ENCODE measurements around the gene GPA33. TPM values are rescaled to one million over a fixed set of nuclear protein-coding genes. Genes with fewer than 3 reads are reported as not detected.

GPA33 gene
- polyA plus RNA-seq, 1 donor (not counting 4 experiments of a cell fraction or from before 2014, with no cell fraction given), result not detected

DNA sequence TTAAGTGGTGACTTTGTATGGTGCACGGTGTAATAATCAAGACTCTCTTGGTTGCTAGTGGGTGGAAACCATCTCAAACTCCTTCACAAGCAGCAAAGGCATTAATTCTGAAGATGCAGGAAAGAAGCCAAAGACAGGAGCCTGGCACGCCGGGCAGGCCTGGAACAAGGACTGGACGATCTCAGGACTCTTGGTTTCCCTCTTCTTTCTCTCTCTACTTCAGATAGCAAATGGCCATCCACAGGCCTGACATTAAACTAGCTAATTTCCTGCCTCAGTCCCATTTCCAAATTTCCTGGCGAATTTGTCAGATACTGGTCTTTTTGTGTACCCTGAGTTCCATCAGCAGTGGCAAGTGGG is 31.9 kb upstream of the GPA33 start:
- Histone ChIP-seq H4K20me1 (ENCODE audit: control insufficient read depth, extremely low read depth, insufficient read depth, low read length) (no peaks in the 10 kb centered on the region), H2AFZ (ENCODE audit: control insufficient read depth, low read length) (peak overlapping the region; percentile 95), H3K9me1 (ENCODE audit: control insufficient read depth, extremely low read depth, insufficient read depth, low read length) (no peaks in the 10 kb centered on the region), H3K36me3 (ENCODE audit: control insufficient read depth in 2 of 2, extremely low read depth in 1 of 2, insufficient read depth in 2 of 2, low read length in 2 of 2) (no peaks in the 10 kb centered on the region), H3K4me1 (ENCODE audit: control insufficient read depth, extremely low read depth, insufficient read depth, low read length) (peaks cover 7% of the 10 kb centered on the region), H3K9ac (ENCODE audit: control insufficient read depth, extremely low read depth, insufficient read depth, low read length) (no peak overlapping the region), H3K4me3 (ENCODE audit: control insufficient read depth in 2 of 3, extremely low read depth in 1 of 3, insufficient read depth in 2 of 3, low read depth in 1 of 3, low read length in 3 of 3) (no peak overlapping the region), H3K4me2 (ENCODE audit: control insufficient read depth, extremely low read depth, insufficient read depth, low read depth, low read length) (no peak overlapping the region), H3K9me3 (ENCODE audit: control insufficient read depth, low read depth, low read length) (no peaks in the 10 kb centered on the region), H3K27ac (ENCODE audit: control insufficient read depth, insufficient read depth, low read length) (no peak overlapping the region), H3K27me3 (ENCODE audit: control insufficient read depth, extremely low read depth, insufficient read depth, low read length) (peaks cover 5% of the 10 kb centered on the region), H3K79me2 (ENCODE audit: control insufficient read depth, insufficient read depth, low read length) (no peaks in the 10 kb centered on the region)
- dilution Hi-C loops (cut with MboI; ENCODE audit: extremely low pct_ligation_motif_present, low sequenced_read_pairs), result no loop called here
- TF ChIP-seq, protein P1, sequence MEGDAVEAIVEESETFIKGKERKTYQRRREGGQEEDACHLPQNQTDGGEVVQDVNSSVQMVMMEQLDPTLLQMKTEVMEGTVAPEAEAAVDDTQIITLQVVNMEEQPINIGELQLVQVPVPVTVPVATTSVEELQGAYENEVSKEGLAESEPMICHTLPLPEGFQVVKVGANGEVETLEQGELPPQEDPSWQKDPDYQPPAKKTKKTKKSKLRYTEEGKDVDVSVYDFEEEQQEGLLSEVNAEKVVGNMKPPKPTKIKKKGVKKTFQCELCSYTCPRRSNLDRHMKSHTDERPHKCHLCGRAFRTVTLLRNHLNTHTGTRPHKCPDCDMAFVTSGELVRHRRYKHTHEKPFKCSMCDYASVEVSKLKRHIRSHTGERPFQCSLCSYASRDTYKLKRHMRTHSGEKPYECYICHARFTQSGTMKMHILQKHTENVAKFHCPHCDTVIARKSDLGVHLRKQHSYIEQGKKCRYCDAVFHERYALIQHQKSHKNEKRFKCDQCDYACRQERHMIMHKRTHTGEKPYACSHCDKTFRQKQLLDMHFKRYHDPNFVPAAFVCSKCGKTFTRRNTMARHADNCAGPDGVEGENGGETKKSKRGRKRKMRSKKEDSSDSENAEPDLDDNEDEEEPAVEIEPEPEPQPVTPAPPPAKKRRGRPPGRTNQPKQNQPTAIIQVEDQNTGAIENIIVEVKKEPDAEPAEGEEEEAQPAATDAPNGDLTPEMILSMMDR (optimal IDR thresholded peaks at IDR 0.05 in 1 of 3, IDR thresholded peaks at IDR 0.05 in 1 of 3, conservative IDR thresholded peaks at IDR 0.05 in 1 of 3; ENCODE audit: extremely low read depth in 1 of 3, insufficient read depth in 2 of 3, low read length in 3 of 3), result no peak
- TF ChIP-seq EZH2 (IDR thresholded peaks at IDR 0.05; ENCODE audit: low read length), result no peak
- DNase-seq (ENCODE audit: low read depth, low spot score) (no peak), FAIRE-seq (no peak)

DNA sequence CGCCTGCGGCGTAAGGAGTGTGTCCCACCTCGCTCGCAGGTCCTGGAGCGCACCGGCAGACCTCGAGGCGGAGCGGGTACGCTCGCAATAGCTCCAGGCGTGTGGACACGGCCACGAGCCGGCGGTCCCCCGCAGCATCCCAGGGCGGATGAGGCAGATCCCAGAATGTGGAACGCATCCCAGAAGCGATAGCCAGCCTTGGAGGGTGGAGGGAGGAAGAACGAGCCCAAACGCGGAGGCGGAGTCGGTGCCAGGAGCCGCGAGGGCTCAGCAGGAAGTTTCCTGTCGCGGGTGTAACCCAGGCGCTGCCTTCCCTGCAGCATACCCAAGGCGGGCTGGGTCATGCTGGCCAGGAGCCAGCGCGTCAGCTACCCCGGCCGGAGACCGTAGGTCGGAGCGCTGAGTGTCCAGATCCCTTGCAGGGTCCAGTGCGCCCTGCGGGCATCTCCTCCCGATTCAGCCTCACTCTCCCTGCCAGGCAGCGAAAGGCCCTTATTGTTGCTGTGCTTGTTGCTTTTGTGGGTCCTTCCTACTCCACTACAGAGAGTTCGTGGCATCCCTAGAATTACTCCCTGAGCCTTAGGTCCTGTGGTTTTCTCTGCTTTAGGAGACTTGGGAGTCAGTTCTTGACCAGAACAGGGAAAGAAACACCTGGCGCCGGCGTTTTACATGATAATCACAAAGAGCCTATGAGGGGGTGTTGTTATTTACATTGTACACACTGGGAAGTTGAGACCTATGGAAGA is 31.4 kb upstream of the GPA33 start:
- dilution Hi-C loops (cut with MboI; ENCODE audit: extremely low pct_ligation_motif_present, low sequenced_read_pairs), result no loop called here
- H2AFZ ChIP-seq (ENCODE audit: control insufficient read depth, low read length), result peak overlapping the region; percentile 95
- no peak for DNase-seq (ENCODE audit: low read depth, low spot score)
- H3K36me3 ChIP-seq (ENCODE audit: control insufficient read depth in 2 of 2, extremely low read depth in 1 of 2, insufficient read depth in 2 of 2, low read length in 2 of 2), result no peaks in the 10 kb centered on the region
- H3K27ac ChIP-seq (ENCODE audit: control insufficient read depth, insufficient read depth, low read length), result no peak overlapping the region
- no peaks in the 10 kb centered on the region for H3K9me1 ChIP-seq (ENCODE audit: control insufficient read depth, extremely low read depth, insufficient read depth, low read length)
- H4K20me1 ChIP-seq (ENCODE audit: control insufficient read depth, extremely low read depth, insufficient read depth, low read length), result no peaks in the 10 kb centered on the region
- TF ChIP-seq, protein P1 (optimal IDR thresholded peaks at IDR 0.05 in 1 of 3, IDR thresholded peaks at IDR 0.05 in 1 of 3, conservative IDR thresholded peaks at IDR 0.05 in 1 of 3; ENCODE audit: extremely low read depth in 1 of 3, insufficient read depth in 2 of 3, low read length in 3 of 3), result no peak
- no peak for TF ChIP-seq EZH2 (IDR thresholded peaks at IDR 0.05; ENCODE audit: low read length)
- H3K4me2 ChIP-seq (ENCODE audit: control insufficient read depth, extremely low read depth, insufficient read depth, low read depth, low read length), result peak overlapping the region; percentile 75
- no peaks in the 10 kb centered on the region for H3K27me3 ChIP-seq (ENCODE audit: control insufficient read depth, extremely low read depth, insufficient read depth, low read length)
- peak overlapping the region; percentile 28 for H3K9ac ChIP-seq (ENCODE audit: control insufficient read depth, extremely low read depth, insufficient read depth, low read length)
- peak overlapping the region; percentile 25 to 56 (median 41) for H3K4me3 ChIP-seq (ENCODE audit: control insufficient read depth in 2 of 3, extremely low read depth in 1 of 3, insufficient read depth in 2 of 3, low read depth in 1 of 3, low read length in 3 of 3)
- no peaks in the 10 kb centered on the region for H3K9me3 ChIP-seq (ENCODE audit: control insufficient read depth, low read depth, low read length)
- peaks cover 7% of the 10 kb centered on the region for H3K4me1 ChIP-seq (ENCODE audit: control insufficient read depth, extremely low read depth, insufficient read depth, low read length)
- peak; percentile 13 for FAIRE-seq
- no peaks in the 10 kb centered on the region for H3K79me2 ChIP-seq (ENCODE audit: control insufficient read depth, insufficient read depth, low read length)

Data from keratinocyte (primary cell).